GM21576 (cell line): Measurements from ENCODE around the gene HINFP.
"Not testable (repeated sequence)": the region's sequence is repeated elsewhere in the genome, so short reads cannot be mapped to it uniquely, and the experiment has no call there.

ENCODE experiments used
- ATAC-seq: cut with Tn5 transposase; IDR thresholded peaks from one replicate; pipeline ENCODE4 v1.9.1; 2021; ENCODE audit warnings: mild to moderate bottlenecking, moderate library complexity; ENCODE audit not compliant: unreplicated experiment

HINFP gene

GRCh38 chr11:119181677-119182412 lies 60.5 kb downstream of the HINFP start:
- no peak for ATAC-seq

DNA sequence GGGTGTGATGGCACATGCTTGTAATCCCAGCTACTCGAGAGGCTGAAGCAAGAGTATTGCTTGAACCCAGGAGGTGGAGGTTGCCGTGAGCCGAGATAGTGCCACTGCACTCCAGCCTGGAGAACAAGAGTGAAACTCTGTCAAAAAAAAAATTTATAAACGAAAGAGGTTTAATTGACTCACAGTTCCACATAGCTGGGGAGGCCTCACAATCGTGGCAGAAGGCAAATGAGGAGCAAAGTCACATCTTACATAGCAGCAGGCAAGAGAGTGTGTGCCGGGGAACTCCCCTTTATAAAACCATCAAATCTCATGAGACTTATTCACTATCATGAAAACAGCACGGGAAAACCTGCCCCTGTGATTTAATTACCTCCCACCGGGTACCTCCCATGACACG lies 63.0 kb downstream of the HINFP start:
- not testable (repeated sequence) for ATAC-seq
